GM21576 (cell line): ENCODE measurements around the gene FRMPD2.
"Not testable (repeated sequence)": the region's sequence is repeated elsewhere in the genome, so short reads cannot be mapped to it uniquely, and the experiment has no call there.

Source experiments
- ATAC-seq: cut with Tn5 transposase; IDR thresholded peaks from one replicate; pipeline ENCODE4 v1.9.1; 2021; ENCODE audit warnings: mild to moderate bottlenecking, moderate library complexity; ENCODE audit not compliant: unreplicated experiment

Gene FRMPD2

GRCh38 chr10:48143721-48144642 lies 130.5 kb downstream of the FRMPD2 start:
- ATAC-seq, result not testable (repeated sequence)

- not testable (repeated sequence) for ATAC-seq
Measured at GRCh38 chr10:48140949-48141348, 133.5 kb downstream of the FRMPD2 start.

- not testable (repeated sequence) for ATAC-seq
Measured at GRCh38 chr10:48139953-48140850, 134.3 kb downstream of the FRMPD2 start.

GRCh38 chr10:48128954-48129353 lies 145.5 kb downstream of the FRMPD2 start:
- not testable (repeated sequence) for ATAC-seq

- not testable (repeated sequence) for ATAC-seq
Measured at GRCh38 chr10:48126251-48126650, 148.2 kb downstream of the FRMPD2 start.

- not testable (repeated sequence) for ATAC-seq
Measured at GRCh38 chr10:48125631-48126030, 148.9 kb downstream of the FRMPD2 start.

- not testable (repeated sequence) for ATAC-seq
Measured at GRCh38 chr10:48122618-48123017, 151.9 kb downstream of the FRMPD2 start.

GRCh38 chr10:48110277-48110676 lies 164.2 kb downstream of the FRMPD2 start:
- not testable (repeated sequence) for ATAC-seq
